HepG2 (cell line): Measurements from ENCODE around the gene RUSC1. TPM values are rescaled to one million over a fixed set of nuclear protein-coding genes. Genes with fewer than 3 reads are reported as not detected.
A peak's percentile ranks its signal among the peaks of the same experiment; 100 is the strongest.

ENCODE experiments used
- CC2D1A ChIP-seq: sonication (generic); formaldehyde crosslinking; IDR thresholded peaks from 2 replicates; pipeline ENCODE4 v1.8.1; 2023; ENCODE audit warnings: mild to moderate bottlenecking, missing genetic modification reagents
- FOXP1 ChIP-seq, 2 experiments: fragments of 450-650 bp in 1 of 2; IDR thresholded peaks; 2 replicates each; pipeline ENCODE4 v1.6.1; 2017 to 2018; ENCODE audit warnings: antibody characterized with exemption in 1 of 2
- HDAC6 ChIP-seq: fragments of 200-600 bp; sonication (generic); IDR thresholded peaks from 2 replicates; pipeline ENCODE4 v1.7.0; 2017; ENCODE audit warnings: mild to moderate bottlenecking, antibody characterized with exemption, low read length, low read depth
- HMG20B ChIP-seq: conservative IDR thresholded peaks from 2 replicates; pipeline ENCODE4 v1.6.1; 2016; ENCODE audit warnings: missing genetic modification reagents, missing compliant biosample characterization
- NFE2L1 ChIP-seq: sonication (generic); formaldehyde crosslinking; IDR thresholded peaks from 2 replicates; pipeline ENCODE4 v1.4.0; 2020; ENCODE audit warnings: missing genetic modification reagents, mild to moderate bottlenecking, borderline replicate concordance
- PAX8 ChIP-seq: sonication (generic); formaldehyde crosslinking; IDR thresholded peaks from 2 replicates; pipeline ENCODE4 v1.8.0; 2022; ENCODE audit warnings: mild to moderate bottlenecking, missing genetic modification reagents, borderline replicate concordance
- SOX6 ChIP-seq, 2 experiments: fragments of 450-650 bp in 1 of 2; sonication (generic) in 1 of 2; formaldehyde crosslinking in 1 of 2; IDR thresholded peaks; 2 replicates each; pipeline versions ENCODE4 v1.4.0 to v1.6.1; 2017 to 2020; ENCODE audit warnings: antibody characterized with exemption in 1 of 2, mild to moderate bottlenecking in 1 of 2, missing genetic modification reagents in 1 of 2
- TBL1XR1 ChIP-seq: fragments of 150-350 bp; IDR thresholded peaks from 2 replicates; pipeline ENCODE4 v1.6.1; 2014; ENCODE audit warnings: borderline replicate concordance, low read length; ENCODE audit not compliant: partially characterized antibody
- TRIM24 ChIP-seq: sonication (generic); formaldehyde crosslinking; IDR thresholded peaks from 2 replicates; pipeline ENCODE4 v1.8.0; 2022; ENCODE audit warnings: mild to moderate bottlenecking, missing genetic modification reagents
- XBP1 ChIP-seq: sonication (generic); formaldehyde crosslinking; IDR thresholded peaks from 2 replicates; pipeline ENCODE4 v1.5.0; 2020; ENCODE audit warnings: missing genetic modification reagents
- YEATS2 ChIP-seq: sonication (generic); formaldehyde crosslinking; IDR thresholded peaks from 2 replicates; pipeline ENCODE4 v1.4.0; 2020; ENCODE audit warnings: missing genetic modification reagents, borderline replicate concordance
- ZNF678 ChIP-seq: sonication (generic); formaldehyde crosslinking; IDR thresholded peaks from 2 replicates; pipeline ENCODE4 v1.4.0; 2020; ENCODE audit warnings: mild to moderate bottlenecking, missing genetic modification reagents
- ZNF746 ChIP-seq: sonication (generic); formaldehyde crosslinking; IDR thresholded peaks from 2 replicates; pipeline ENCODE4 v1.8.0; 2022; ENCODE audit warnings: mild to moderate bottlenecking, missing genetic modification reagents
- polyA plus RNA-seq, 8 experiments: library from polyadenylated mRNA; depleted of rRNA in 3 of 8; stranded (reverse) in 7 of 8; unstranded in 1 of 8; fragments of >200 nt; fragmentation: Illumina TruSeq in 4 of 8; extraction: Trizol in 4 of 8; gene quantifications; 2 replicates each; pipeline versions ENCODE4 v1.2.1 to v1.2.3, GENCODE V29; 2011 to 2016; ENCODE audit warnings: low read depth in 4 of 8, missing spikeins in 1 of 8, mixed read lengths in 1 of 8; ENCODE audit not compliant: insufficient read depth in 1 of 8
- total RNA-seq, 5 experiments: library from RNA; depleted of rRNA; stranded (reverse); fragments of >200 nt; fragmentation: Illumina TruSeq; extraction: Trizol; gene quantifications; 2 replicates each; pipeline ENCODE4 v1.2.3, GENCODE V29; 2016; ENCODE audit warnings: low read depth in 1 of 5
- TF ChIP-seq, protein P1 (sequence below): sonication (generic); formaldehyde crosslinking; IDR thresholded peaks from 2 replicates; pipeline ENCODE4 v1.4.0; 2020; ENCODE audit warnings: missing genetic modification reagents, borderline replicate concordance
- TF ChIP-seq, protein P2 (sequence below): sonication (generic); formaldehyde crosslinking; IDR thresholded peaks from 2 replicates; pipeline ENCODE4 v1.5.1; 2020; ENCODE audit warnings: mild to moderate bottlenecking, missing genetic modification reagents, borderline replicate concordance
- TF ChIP-seq, protein P3 (sequence below): sonication (generic); formaldehyde crosslinking; IDR thresholded peaks from 2 replicates; pipeline ENCODE4 v1.8.0; 2022; ENCODE audit warnings: mild to moderate bottlenecking, missing genetic modification reagents; ENCODE audit not compliant: insufficient replicate concordance
- TF ChIP-seq, protein P4 (sequence below): fragments of 450-650 bp; IDR thresholded peaks from 2 replicates; pipeline ENCODE4 v1.6.1; 2016
- TF ChIP-seq, protein P5 (sequence below): IDR thresholded peaks from 2 replicates; pipeline ENCODE4 v1.6.1; 2016; ENCODE audit warnings: low read depth, control low read depth

Gene RUSC1
- total and polyA plus RNA-seq, 2 of the 13 experiments (the other 11 are each of a cell fraction or from before 2014, with no cell fraction given), result 18.7 to 20.4 TPM

DNA sequence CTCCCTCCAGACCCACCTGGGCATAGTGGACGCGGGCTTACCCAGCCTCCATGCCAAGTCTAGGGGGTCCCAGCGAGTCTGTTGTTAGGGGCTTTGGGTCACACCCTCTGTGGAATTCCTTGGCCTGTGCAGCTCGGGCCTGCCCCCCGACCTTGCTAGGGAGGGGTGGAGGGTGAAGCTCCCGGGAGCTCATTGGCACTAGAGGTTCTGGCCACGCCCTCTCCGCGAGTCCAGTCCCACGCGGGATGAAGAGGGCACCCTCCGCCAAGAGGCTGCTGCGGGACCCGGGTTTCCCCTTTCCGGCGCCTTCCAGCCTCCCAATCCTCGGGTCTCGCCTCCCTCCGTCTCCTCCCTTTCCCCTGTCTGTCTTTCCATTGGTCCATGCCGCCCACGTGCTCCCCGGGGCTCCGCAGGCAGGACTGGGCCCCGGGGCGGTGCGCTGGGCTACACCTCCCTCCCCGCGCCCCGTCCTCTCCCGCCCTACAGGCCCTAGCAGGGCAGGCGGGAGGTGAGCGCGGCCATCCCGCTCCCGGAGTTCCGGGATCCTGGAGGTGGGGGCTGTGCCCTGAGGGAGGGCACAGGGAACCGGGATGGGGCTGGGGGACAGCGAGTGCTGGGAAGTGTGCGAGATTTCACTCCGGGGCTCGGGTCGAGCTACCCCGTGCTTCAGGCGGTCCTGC is 3.5 kb downstream of the RUSC1 start (continued):
- TF ChIP-seq, protein P1, sequence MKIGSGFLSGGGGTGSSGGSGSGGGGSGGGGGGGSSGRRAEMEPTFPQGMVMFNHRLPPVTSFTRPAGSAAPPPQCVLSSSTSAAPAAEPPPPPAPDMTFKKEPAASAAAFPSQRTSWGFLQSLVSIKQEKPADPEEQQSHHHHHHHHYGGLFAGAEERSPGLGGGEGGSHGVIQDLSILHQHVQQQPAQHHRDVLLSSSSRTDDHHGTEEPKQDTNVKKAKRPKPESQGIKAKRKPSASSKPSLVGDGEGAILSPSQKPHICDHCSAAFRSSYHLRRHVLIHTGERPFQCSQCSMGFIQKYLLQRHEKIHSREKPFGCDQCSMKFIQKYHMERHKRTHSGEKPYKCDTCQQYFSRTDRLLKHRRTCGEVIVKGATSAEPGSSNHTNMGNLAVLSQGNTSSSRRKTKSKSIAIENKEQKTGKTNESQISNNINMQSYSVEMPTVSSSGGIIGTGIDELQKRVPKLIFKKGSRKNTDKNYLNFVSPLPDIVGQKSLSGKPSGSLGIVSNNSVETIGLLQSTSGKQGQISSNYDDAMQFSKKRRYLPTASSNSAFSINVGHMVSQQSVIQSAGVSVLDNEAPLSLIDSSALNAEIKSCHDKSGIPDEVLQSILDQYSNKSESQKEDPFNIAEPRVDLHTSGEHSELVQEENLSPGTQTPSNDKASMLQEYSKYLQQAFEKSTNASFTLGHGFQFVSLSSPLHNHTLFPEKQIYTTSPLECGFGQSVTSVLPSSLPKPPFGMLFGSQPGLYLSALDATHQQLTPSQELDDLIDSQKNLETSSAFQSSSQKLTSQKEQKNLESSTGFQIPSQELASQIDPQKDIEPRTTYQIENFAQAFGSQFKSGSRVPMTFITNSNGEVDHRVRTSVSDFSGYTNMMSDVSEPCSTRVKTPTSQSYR (CRISPR knock-in tag), result 0 out of 2 replicates have a peak, but pooled peaks have one; percentile 7
- TF ChIP-seq, protein P2, sequence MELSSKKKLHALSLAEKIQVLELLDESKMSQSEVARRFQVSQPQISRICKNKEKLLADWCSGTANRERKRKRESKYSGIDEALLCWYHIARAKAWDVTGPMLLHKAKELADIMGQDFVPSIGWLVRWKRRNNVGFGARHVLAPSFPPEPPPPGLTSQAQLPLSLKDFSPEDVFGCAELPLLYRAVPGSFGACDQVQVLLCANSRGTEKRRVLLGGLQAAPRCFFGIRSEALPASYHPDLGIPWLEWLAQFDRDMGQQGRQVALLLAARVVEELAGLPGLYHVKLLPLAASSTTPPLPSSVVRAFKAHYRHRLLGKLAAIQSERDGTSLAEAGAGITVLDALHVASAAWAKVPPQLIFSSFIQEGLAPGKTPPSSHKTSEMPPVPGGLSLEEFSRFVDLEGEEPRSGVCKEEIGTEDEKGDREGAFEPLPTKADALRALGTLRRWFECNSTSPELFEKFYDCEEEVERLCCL (CRISPR knock-in tag), result no peak
- TF ChIP-seq TRIM24 (no peak), HMG20B (CRISPR knock-in tag) (no peak), FOXP1 (IDR thresholded peaks at IDR 0.05) (no peak), FOXP1 (CRISPR knock-in tag; IDR thresholded peaks at IDR 0.05) (no peak), XBP1 (CRISPR knock-in tag) (no peak), TBL1XR1 (no peak), NFE2L1 (CRISPR knock-in tag) (no peak), SOX6 (IDR thresholded peaks at IDR 0.05) (no peak), SOX6 (CRISPR knock-in tag; IDR thresholded peaks at IDR 0.05) (peak; percentile 15; the same call in 1 of the 2 replicates), ZNF746 (CRISPR knock-in tag) (0 out of 2 replicates have a peak, but pooled peaks have one; percentile 44), HDAC6 (no peak), PAX8 (CRISPR knock-in tag) (0 out of 2 replicates have a peak, but pooled peaks have one; percentile 29), YEATS2 (CRISPR knock-in tag) (peak; percentile 65), ZNF678 (CRISPR knock-in tag) (peak; percentile 59; the same call in 1 of the 2 replicates), CC2D1A (CRISPR knock-in tag) (no peak)
- TF ChIP-seq, protein P3, sequence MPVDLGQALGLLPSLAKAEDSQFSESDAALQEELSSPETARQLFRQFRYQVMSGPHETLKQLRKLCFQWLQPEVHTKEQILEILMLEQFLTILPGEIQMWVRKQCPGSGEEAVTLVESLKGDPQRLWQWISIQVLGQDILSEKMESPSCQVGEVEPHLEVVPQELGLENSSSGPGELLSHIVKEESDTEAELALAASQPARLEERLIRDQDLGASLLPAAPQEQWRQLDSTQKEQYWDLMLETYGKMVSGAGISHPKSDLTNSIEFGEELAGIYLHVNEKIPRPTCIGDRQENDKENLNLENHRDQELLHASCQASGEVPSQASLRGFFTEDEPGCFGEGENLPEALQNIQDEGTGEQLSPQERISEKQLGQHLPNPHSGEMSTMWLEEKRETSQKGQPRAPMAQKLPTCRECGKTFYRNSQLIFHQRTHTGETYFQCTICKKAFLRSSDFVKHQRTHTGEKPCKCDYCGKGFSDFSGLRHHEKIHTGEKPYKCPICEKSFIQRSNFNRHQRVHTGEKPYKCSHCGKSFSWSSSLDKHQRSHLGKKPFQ, result peak; percentile 37
- TF ChIP-seq, protein P4, sequence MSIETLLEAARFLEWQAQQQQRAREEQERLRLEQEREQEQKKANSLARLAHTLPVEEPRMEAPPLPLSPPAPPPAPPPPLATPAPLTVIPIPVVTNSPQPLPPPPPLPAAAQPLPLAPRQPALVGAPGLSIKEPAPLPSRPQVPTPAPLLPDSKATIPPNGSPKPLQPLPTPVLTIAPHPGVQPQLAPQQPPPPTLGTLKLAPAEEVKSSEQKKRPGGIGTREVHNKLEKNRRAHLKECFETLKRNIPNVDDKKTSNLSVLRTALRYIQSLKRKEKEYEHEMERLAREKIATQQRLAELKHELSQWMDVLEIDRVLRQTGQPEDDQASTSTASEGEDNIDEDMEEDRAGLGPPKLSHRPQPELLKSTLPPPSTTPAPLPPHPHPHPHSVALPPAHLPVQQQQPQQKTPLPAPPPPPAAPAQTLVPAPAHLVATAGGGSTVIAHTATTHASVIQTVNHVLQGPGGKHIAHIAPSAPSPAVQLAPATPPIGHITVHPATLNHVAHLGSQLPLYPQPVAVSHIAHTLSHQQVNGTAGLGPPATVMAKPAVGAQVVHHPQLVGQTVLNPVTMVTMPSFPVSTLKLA, result peak; percentile 53
- TF ChIP-seq, protein P5, sequence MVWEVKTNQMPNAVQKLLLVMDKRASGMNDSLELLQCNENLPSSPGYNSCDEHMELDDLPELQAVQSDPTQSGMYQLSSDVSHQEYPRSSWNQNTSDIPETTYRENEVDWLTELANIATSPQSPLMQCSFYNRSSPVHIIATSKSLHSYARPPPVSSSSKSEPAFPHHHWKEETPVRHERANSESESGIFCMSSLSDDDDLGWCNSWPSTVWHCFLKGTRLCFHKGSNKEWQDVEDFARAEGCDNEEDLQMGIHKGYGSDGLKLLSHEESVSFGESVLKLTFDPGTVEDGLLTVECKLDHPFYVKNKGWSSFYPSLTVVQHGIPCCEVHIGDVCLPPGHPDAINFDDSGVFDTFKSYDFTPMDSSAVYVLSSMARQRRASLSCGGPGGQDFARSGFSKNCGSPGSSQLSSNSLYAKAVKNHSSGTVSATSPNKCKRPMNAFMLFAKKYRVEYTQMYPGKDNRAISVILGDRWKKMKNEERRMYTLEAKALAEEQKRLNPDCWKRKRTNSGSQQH (CRISPR knock-in tag), result peak; percentile 58; the same call in 1 of the 2 replicates
